Chondrocyte (in vitro differentiated cells): ENCODE data around the gene FEN1. TPM values are rescaled to one million over a fixed set of nuclear protein-coding genes. Genes with fewer than 3 reads are reported as not detected.

Source experiments
- DNase-seq: peaks from one replicate; pipeline ENCODE4 v3.0.0; 2021; ENCODE audit warnings: mixed read lengths, low spot score
- H3K27ac Mint-ChIP-seq: one replicate; pipeline ENCODE4 v1.8.0; 2021; ENCODE audit warnings: mild to moderate bottlenecking, moderate library complexity, mixed read lengths; ENCODE audit not compliant: unreplicated experiment
- H3K27me3 Mint-ChIP-seq: 2 replicates; pipeline ENCODE4 v1.8.0; 2021; ENCODE audit warnings: low read depth, mixed read lengths
- H3K36me3 Mint-ChIP-seq: 2 replicates; pipeline ENCODE4 v1.8.0; 2021; ENCODE audit warnings: low read depth, mixed read lengths
- H3K4me1 Mint-ChIP-seq: 2 replicates; pipeline ENCODE4 v1.8.0; 2021; ENCODE audit warnings: low read depth, mild to moderate bottlenecking, mixed read lengths
- H3K4me3 Mint-ChIP-seq: one replicate; pipeline ENCODE4 v1.8.0; 2021; ENCODE audit warnings: mild to moderate bottlenecking, moderate library complexity, mixed read lengths; ENCODE audit not compliant: unreplicated experiment
- H3K9me3 Mint-ChIP-seq: 2 replicates; pipeline ENCODE4 v1.8.0; 2021; ENCODE audit warnings: low read depth, mixed read lengths
- CTCF ChIP-seq: fragments of 200-600 bp; sonication (generic); IDR thresholded peaks from 2 replicates; pipeline ENCODE4 v1.5.0; 2021; ENCODE audit warnings: antibody characterized with exemption, mild to moderate bottlenecking, moderate library complexity
- long read RNA-seq: library from polyadenylated mRNA; stranded (forward); transcript quantifications from one replicate; pipeline ENCODE4 v2.0.0, GENCODE V29; 2021
- total RNA-seq: library from RNA; stranded (reverse); gene quantifications from 3 replicates; pipeline ENCODE4 v1.2.1, GENCODE V29; 2021

Gene FEN1
- total RNA-seq: 12.6 to 27.1 TPM (median 13.2 TPM) in 3 replicates
- long read RNA-seq, transcript FEN1-201 (2 exons, 2,296 nt): major isoform, 33 of 33 reads
- long read RNA-seq, partial matches to known transcripts: 0 of 33 reads
- long read RNA-seq, other reads (novel, unspliced or antisense): 0 of 33 reads

- Mint-ChIP-seq H3K27me3 (no peaks in the 10 kb centered on the region), H3K4me1 (peaks cover 24% of the 10 kb centered on the region), H3K9me3 (no peaks in the 10 kb centered on the region), H3K27ac (peak within 1 kb of the TSS; percentile 100), H3K4me3 (peak within 1 kb of the TSS; percentile 94), H3K36me3 (peaks cover 12% of the 10 kb centered on the region)
- peak; percentile 24 for TF ChIP-seq CTCF
- no peak for DNase-seq
These were observed at the start of gene FEN1, which contains the start of gene TMEM258 for GRCh38 chr11:61792310-61793082. FEN1 (plus strand) TSS chr11:61792911; CDS start chr11:61795362, 2,451 bp downstream. TMEM258 (minus strand) TSS chr11:61792599; CDS start chr11:61792558, 41 bp downstream.

GRCh38 chr11:61743486-61744095 lies 49.1 kb upstream of the FEN1 start:
- H3K36me3 Mint-ChIP-seq: peaks cover 7% of the 10 kb centered on the region
- no peak overlapping the region for H3K27ac Mint-ChIP-seq
- H3K4me3 Mint-ChIP-seq: no peak overlapping the region
- no peak for DNase-seq
- TF ChIP-seq CTCF: no peak
- H3K9me3 Mint-ChIP-seq: no peaks in the 10 kb centered on the region
- H3K4me1 Mint-ChIP-seq: no peaks in the 10 kb centered on the region
- H3K27me3 Mint-ChIP-seq: no peaks in the 10 kb centered on the region

- H3K27ac Mint-ChIP-seq: no peak overlapping the region
- TF ChIP-seq CTCF: no peak
- DNase-seq: no peak
- H3K36me3 Mint-ChIP-seq: peaks cover 7% of the 10 kb centered on the region
- H3K4me1 Mint-ChIP-seq: no peaks in the 10 kb centered on the region
- H3K27me3 Mint-ChIP-seq: no peaks in the 10 kb centered on the region
- no peaks in the 10 kb centered on the region for H3K9me3 Mint-ChIP-seq
- no peak overlapping the region for H3K4me3 Mint-ChIP-seq
These were observed 48.5 kb upstream of the FEN1 start for GRCh38 chr11:61744181-61744580.

GRCh38 chr11:61744609-61745156 lies 48.0 kb upstream of the FEN1 start:
- Mint-ChIP-seq H3K9me3 (no peaks in the 10 kb centered on the region), H3K4me1 (peaks cover 3% of the 10 kb centered on the region), H3K27ac (no peak overlapping the region), H3K36me3 (peaks cover 7% of the 10 kb centered on the region), H3K4me3 (no peak overlapping the region), H3K27me3 (no peaks in the 10 kb centered on the region)
- no peak for DNase-seq
- no peak for TF ChIP-seq CTCF

GRCh38 chr11:61745781-61746441 lies 46.8 kb upstream of the FEN1 start:
- TF ChIP-seq CTCF: no peak
- Mint-ChIP-seq H3K27me3 (peaks cover under 1% of the 10 kb centered on the region), H3K9me3 (no peaks in the 10 kb centered on the region), H3K27ac (no peak overlapping the region), H3K4me3 (no peak overlapping the region), H3K36me3 (peaks cover 7% of the 10 kb centered on the region), H3K4me1 (peaks cover 3% of the 10 kb centered on the region)
- no peak for DNase-seq
